Measurements from ENCODE around the gene BMPR1A.

GRCh38 chr10:86802473-86803108, 46.2 kb downstream of the BMPR1A start:
- TF ChIP-seq CTCF (IDR thresholded peaks at IDR 0.05) (no peak), POLR2A (IDR thresholded peaks at IDR 0.05) (no peak)

Measured in lower leg skin (tissue), 3 donors.